HG02973 (cell line): Measurements from ENCODE around the gene OR7D2.

Experiments
- ATAC-seq: cut with Tn5 transposase; IDR thresholded peaks from one replicate; pipeline ENCODE4 v1.9.1; 2021; ENCODE audit warnings: moderate library complexity; ENCODE audit not compliant: unreplicated experiment

OR7D2 gene

DNA sequence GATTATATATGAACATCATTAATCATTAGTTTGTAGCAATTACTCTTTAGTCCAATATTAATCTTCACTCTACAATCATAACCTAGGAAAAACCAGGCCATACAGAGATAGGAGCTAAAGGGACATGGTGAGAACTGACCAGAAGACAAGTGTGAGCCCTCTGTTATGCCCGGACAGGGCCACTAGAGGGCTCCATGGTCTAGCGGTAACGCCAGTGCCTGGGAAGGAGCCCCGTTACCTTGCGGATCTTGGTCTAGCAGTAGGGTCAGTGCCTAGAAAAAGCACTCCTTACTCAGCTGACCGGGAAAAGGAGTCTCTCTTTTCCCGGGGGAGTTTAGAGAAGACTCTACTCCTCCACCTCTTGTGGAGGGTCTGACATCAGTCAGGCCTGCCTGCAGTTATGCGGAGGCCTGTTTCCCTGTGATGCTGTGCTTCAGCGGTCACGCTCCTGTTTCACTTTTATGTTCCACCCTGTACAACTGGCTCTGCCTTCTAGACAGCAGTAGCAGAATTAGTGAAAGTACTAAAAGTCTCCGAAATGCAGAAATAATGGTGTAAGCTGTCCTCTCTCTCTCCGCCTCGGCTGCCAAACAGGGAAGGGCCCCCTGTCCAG lies 26.8 kb downstream of the OR7D2 start:
- no peak for ATAC-seq

DNA sequence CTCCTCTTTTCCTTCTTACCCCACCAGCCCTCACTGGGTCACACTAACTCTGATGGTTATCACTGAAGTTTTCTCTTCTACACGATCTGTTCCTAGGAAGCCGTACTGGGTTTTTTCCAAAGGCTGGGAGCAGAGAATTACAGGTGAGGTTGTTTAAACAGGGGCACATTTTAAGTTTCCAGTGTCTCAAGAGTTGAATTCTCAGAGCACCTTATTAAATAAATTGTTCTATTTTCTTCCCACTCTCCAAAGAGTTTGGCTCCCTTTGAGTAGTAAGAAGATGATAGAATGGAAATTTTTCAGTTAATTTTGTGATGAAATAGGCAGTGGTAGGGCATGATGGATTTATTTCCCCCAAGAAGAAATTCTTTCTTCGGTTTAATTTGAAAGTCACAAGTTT lies 40.7 kb downstream of the OR7D2 start, which contains the start of gene OR7D4:
TSS of gene OR7D4 (minus strand) at position 101 of the 400 bp plus-strand sequence. CDS start 4,752 bp downstream, outside the sequence.
- ATAC-seq, result no peak
